Gastrocnemius medialis (tissue), 4 donors: Measurements from ENCODE around the gene DPP8.

Source experiments
- POLR2A ChIP-seq, 2 donors: fragments of 450-650 bp; IDR thresholded peaks; one replicate each; pipeline ENCODE4 v1.6.1; 2017; ENCODE audit warnings: antibody characterized with exemption in 2 of 2, mild to moderate bottlenecking in 2 of 2, moderate library complexity in 2 of 2
- TF ChIP-seq, protein P1 (sequence below), 5 experiments: fragments of 450-650 bp in 3 of 5; fragments of 200-600 bp in 2 of 5; sonication (generic) in 2 of 5; IDR thresholded peaks in 4 of 5; conservative IDR thresholded peaks in 1 of 5; 1 replicate in 4 of 5; 2 replicates in 1 of 5; pipeline ENCODE4 v1.5.1; 2016 to 2019; ENCODE audit warnings: antibody characterized with exemption in 5 of 5, mild to moderate bottlenecking in 3 of 5, moderate library complexity in 3 of 5

DNA sequence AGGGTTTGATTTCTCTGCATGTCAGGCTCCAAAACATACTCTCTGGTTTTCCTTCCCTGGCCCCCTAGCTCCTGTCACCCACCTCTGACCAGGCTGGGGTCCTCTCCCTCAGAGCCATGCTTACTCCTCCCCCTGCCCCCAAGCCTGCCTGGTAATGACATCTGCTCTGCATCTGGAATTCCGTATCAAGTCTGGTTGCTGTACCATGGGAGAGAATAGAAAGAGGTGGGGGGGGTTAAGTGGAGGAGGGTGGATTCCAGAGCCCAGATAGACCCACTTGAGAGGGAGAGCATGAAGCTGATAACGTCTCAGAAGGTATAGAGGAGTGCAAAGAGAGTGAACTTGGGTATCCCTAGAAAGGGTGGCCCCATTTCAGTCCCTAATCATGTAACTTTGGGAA lies 98.9 kb downstream of the DPP8 start:
- TF ChIP-seq, protein P1, sequence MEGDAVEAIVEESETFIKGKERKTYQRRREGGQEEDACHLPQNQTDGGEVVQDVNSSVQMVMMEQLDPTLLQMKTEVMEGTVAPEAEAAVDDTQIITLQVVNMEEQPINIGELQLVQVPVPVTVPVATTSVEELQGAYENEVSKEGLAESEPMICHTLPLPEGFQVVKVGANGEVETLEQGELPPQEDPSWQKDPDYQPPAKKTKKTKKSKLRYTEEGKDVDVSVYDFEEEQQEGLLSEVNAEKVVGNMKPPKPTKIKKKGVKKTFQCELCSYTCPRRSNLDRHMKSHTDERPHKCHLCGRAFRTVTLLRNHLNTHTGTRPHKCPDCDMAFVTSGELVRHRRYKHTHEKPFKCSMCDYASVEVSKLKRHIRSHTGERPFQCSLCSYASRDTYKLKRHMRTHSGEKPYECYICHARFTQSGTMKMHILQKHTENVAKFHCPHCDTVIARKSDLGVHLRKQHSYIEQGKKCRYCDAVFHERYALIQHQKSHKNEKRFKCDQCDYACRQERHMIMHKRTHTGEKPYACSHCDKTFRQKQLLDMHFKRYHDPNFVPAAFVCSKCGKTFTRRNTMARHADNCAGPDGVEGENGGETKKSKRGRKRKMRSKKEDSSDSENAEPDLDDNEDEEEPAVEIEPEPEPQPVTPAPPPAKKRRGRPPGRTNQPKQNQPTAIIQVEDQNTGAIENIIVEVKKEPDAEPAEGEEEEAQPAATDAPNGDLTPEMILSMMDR (IDR thresholded peaks at IDR 0.05 in 4 of 5, conservative IDR thresholded peaks at IDR 0.05 in 1 of 5) = no peak
- no peak for TF ChIP-seq POLR2A (IDR thresholded peaks at IDR 0.05)
